ENCODE data around the gene CCT3. TPM values are rescaled to one million over a fixed set of nuclear protein-coding genes. Genes with fewer than 3 reads are reported as not detected.

The CCT3 gene
- total RNA-seq, 4 donors from 2014 or later = 91.4 to 198 (median 149) TPM

DNA sequence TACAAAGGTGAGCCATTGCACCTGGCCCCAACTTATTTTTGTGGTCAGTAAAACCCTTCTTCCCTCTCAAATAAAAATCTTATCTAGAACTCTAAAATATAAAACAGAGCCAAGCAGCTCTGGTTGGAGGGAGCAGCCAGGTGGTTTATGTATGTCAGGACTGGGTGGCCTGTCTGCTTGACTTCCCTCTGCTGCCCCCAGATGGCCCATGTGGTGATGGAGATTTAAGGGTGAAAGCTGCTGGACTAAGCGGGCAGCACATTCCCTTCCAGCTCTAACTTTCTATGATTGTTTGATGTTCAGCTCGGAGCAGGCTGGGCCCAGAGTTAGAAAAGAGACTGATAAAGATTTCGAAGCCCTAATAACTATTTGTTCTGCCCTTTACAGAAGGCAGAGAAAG, 78.3 kb downstream of the CCT3 start:
- H3K36me3 ChIP-seq = peaks cover 90% of the 10 kb centered on the region
- H3K27ac ChIP-seq = no peak overlapping the region
- H3K27me3 ChIP-seq = no peaks in the 10 kb centered on the region
- no peak for DNase-seq (ENCODE audit: low spot score in 2 of 2)
- TF ChIP-seq POLR2A (IDR thresholded peaks at IDR 0.05) = no peak
- no peak overlapping the region for H3K4me3 ChIP-seq
- no peaks in the 10 kb centered on the region for H3K9me3 ChIP-seq
- H3K4me1 ChIP-seq = peaks cover 13% of the 10 kb centered on the region
- 85% methylated on average over 3 of the region's 3 CpGs for WGBS

Other genes starting within 250 kb of the CCT3 start
- 100 to 1,000 TPM; 574 to 977 (median 714) TPM for gene LMNA, start 223.6 kb downstream of the CCT3 start, total RNA-seq
- gene SEMA4A, start 184.7 kb downstream of the CCT3 start, total RNA-seq = 10 to 100 TPM; 43.8 to 61.2 (median 50.2) TPM
- 10 to 100 TPM; 15.1 to 20.4 (median 17.2) TPM for gene SLC25A44, start 144.2 kb downstream of the CCT3 start, total RNA-seq
- 10 to 100 TPM; 42.7 to 74.3 (median 70.1) TPM for gene PMF1, start 125.3 kb downstream of the CCT3 start, total RNA-seq
- 1 to 10 TPM in 2 of 4 donors, not detected in 2; 1.2 to 4.4 TPM for gene BGLAP, start 96.1 kb downstream of the CCT3 start, total RNA-seq
- 10 to 100 TPM in 1 of 4 donors, 1 to 10 TPM in 3; 4.5 to 18.5 (median 7.2) TPM for gene PAQR6, start 90.2 kb downstream of the CCT3 start, total RNA-seq
- 100 to 1,000 TPM in 1 of 4 donors, 10 to 100 TPM in 3; 68.0 to 170 (median 76.6) TPM for gene SMG5, start 55.5 kb downstream of the CCT3 start, total RNA-seq
- 100 to 1,000 TPM in 2 of 4 donors, 10 to 100 TPM in 2; 81.0 to 120 (median 97.5) TPM for gene TMEM79, start 54.0 kb downstream of the CCT3 start, total RNA-seq
- 10 to 100 TPM; 35.5 to 78.1 (median 42.8) TPM for gene GLMP, start 42.6 kb downstream of the CCT3 start, total RNA-seq
- gene VHLL, start 39.0 kb downstream of the CCT3 start, total RNA-seq = not detected
- gene TSACC, start 234 bp upstream of the CCT3 start, total RNA-seq = not detected
- gene RHBG, start 30.9 kb upstream of the CCT3 start, total RNA-seq = 10 to 100 TPM in 1 of 4 donors, 1 to 10 TPM in 3; 7.4 to 14.8 (median 8.1) TPM
- gene MEF2D, start 162.5 kb upstream of the CCT3 start, total RNA-seq = 10 to 100 TPM; 61.7 to 73.5 (median 67.1) TPM
- 1 to 10 TPM; 2.2 to 5.7 (median 4.5) TPM for gene IQGAP3, start 234.3 kb upstream of the CCT3 start, total RNA-seq
- not detected for gene TTC24, start 241.4 kb upstream of the CCT3 start, total RNA-seq